Right lobe of liver (tissue), 4 donors: ENCODE data around the gene ASIC2.

Source experiments
- POLR2A ChIP-seq: fragments of 450-650 bp; IDR thresholded peaks from one replicate; pipeline ENCODE4 v1.6.1; 2017; ENCODE audit warnings: antibody characterized with exemption, mild to moderate bottlenecking
- TF ChIP-seq, protein P1 (sequence below), 4 donors: fragments of 200-600 bp in 3 of 4; fragments of 450-650 bp in 1 of 4; IDR thresholded peaks; one replicate each; pipeline versions ENCODE4 v1.5.1 to v1.8.0; 2016 to 2022; ENCODE audit warnings: antibody characterized with exemption in 4 of 4, mild to moderate bottlenecking in 2 of 4
- donor health status: DM: no; HTN: no; CAD: no.
- donor health status: DM: no; HTN: no; CAD: no.
- donor health status: DM: no; HTN: yes; CAD: no.

DNA sequence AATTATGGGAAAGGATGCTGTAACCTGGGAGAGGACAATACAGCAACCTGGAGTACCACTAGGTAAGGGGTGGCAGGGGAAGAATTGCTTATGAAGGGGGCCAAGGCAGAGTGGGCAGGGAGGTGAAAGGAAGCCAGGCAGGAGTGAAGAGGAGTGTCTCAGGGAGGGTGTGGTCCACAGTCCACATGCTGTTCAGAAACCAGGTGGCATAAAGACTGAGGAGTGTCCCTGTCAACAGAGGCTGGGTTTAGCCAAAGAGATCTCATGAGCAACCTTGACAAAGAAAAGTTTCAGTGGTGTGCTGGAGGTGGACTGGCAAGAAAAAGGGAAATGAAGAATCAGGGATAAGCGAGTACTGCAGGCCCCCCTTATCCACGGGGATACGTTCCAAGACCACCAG, 213.0 kb downstream of the ASIC2 start:
- TF ChIP-seq, protein P1, sequence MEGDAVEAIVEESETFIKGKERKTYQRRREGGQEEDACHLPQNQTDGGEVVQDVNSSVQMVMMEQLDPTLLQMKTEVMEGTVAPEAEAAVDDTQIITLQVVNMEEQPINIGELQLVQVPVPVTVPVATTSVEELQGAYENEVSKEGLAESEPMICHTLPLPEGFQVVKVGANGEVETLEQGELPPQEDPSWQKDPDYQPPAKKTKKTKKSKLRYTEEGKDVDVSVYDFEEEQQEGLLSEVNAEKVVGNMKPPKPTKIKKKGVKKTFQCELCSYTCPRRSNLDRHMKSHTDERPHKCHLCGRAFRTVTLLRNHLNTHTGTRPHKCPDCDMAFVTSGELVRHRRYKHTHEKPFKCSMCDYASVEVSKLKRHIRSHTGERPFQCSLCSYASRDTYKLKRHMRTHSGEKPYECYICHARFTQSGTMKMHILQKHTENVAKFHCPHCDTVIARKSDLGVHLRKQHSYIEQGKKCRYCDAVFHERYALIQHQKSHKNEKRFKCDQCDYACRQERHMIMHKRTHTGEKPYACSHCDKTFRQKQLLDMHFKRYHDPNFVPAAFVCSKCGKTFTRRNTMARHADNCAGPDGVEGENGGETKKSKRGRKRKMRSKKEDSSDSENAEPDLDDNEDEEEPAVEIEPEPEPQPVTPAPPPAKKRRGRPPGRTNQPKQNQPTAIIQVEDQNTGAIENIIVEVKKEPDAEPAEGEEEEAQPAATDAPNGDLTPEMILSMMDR (IDR thresholded peaks at IDR 0.05), result no peak
- TF ChIP-seq POLR2A, result no peak
